Endothelial cell (in vitro differentiated cells): Measurements from ENCODE around the gene PPP1R1A. TPM values are rescaled to one million over a fixed set of nuclear protein-coding genes. Genes with fewer than 3 reads are reported as not detected.

Source experiments
- DNase-seq: peaks from one replicate; pipeline ENCODE4 v3.0.0; 2021; ENCODE audit warnings: low spot score
- H3K27ac Mint-ChIP-seq: one replicate; pipeline ENCODE4 v1.8.0; 2021; ENCODE audit warnings: mixed read lengths, inconsistent platforms; ENCODE audit not compliant: unreplicated experiment
- H3K27me3 Mint-ChIP-seq: one replicate; pipeline ENCODE4 v1.8.0; 2021; ENCODE audit warnings: mild to moderate bottlenecking, moderate library complexity, mixed read lengths, inconsistent platforms; ENCODE audit not compliant: unreplicated experiment
- H3K36me3 Mint-ChIP-seq: one replicate; pipeline ENCODE4 v1.8.0; 2021; ENCODE audit warnings: mild to moderate bottlenecking, low read depth, mixed read lengths, inconsistent platforms; ENCODE audit not compliant: unreplicated experiment
- H3K4me1 Mint-ChIP-seq: one replicate; pipeline ENCODE4 v1.8.0; 2021; ENCODE audit warnings: mild to moderate bottlenecking, mixed read lengths, inconsistent platforms; ENCODE audit not compliant: unreplicated experiment
- H3K4me3 Mint-ChIP-seq: one replicate; pipeline ENCODE4 v1.8.0; 2021; ENCODE audit warnings: mild to moderate bottlenecking, mixed read lengths, inconsistent platforms; ENCODE audit not compliant: unreplicated experiment
- H3K9me3 Mint-ChIP-seq: one replicate; pipeline ENCODE4 v1.8.0; 2021; ENCODE audit warnings: mixed read lengths, inconsistent platforms; ENCODE audit not compliant: unreplicated experiment
- total RNA-seq: library from RNA; stranded (reverse); fragmentation: NEBNext Ultra II Directional; extraction: Animal tissue kit (Norgen Biotek cat#: 25700); gene quantifications from one replicate; pipeline ENCODE4 v1.2.1, GENCODE V29; 2021; ENCODE audit not compliant: unreplicated experiment
- TF ChIP-seq, protein P1 (sequence below): fragments of 200-600 bp; sonication (generic); IDR thresholded peaks from one replicate; pipeline ENCODE4 v1.5.0; 2021; ENCODE audit warnings: antibody characterized with exemption; ENCODE audit not compliant: unreplicated experiment

PPP1R1A gene
- total RNA-seq, 1 donor from 2014 or later, result 1.3 TPM

DNA sequence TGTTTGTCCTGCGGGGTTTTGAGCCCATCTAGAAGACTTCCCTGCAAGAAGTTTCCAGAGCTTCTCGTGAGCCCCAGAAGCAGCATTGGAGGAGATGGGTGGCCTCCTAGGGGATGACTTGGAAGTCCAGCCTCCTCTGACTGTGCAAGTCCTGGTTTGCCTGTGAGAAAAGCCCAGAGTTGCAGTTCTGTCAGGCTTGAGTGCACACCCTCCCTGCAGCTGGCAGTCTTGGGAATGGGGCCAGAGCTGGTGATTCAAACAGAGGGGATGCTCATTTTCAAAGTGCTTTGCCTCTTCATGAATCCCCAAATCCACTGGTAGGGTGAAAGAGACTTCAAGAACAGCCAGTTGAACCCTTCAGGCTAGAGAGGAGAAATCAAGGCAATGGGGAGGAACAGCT, 3.9 kb upstream of the PPP1R1A start:
- TF ChIP-seq, protein P1, sequence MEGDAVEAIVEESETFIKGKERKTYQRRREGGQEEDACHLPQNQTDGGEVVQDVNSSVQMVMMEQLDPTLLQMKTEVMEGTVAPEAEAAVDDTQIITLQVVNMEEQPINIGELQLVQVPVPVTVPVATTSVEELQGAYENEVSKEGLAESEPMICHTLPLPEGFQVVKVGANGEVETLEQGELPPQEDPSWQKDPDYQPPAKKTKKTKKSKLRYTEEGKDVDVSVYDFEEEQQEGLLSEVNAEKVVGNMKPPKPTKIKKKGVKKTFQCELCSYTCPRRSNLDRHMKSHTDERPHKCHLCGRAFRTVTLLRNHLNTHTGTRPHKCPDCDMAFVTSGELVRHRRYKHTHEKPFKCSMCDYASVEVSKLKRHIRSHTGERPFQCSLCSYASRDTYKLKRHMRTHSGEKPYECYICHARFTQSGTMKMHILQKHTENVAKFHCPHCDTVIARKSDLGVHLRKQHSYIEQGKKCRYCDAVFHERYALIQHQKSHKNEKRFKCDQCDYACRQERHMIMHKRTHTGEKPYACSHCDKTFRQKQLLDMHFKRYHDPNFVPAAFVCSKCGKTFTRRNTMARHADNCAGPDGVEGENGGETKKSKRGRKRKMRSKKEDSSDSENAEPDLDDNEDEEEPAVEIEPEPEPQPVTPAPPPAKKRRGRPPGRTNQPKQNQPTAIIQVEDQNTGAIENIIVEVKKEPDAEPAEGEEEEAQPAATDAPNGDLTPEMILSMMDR, result no peak
- peaks cover 3% of the 10 kb centered on the region for H3K4me1 Mint-ChIP-seq
- no peaks in the 10 kb centered on the region for H3K9me3 Mint-ChIP-seq

DNA sequence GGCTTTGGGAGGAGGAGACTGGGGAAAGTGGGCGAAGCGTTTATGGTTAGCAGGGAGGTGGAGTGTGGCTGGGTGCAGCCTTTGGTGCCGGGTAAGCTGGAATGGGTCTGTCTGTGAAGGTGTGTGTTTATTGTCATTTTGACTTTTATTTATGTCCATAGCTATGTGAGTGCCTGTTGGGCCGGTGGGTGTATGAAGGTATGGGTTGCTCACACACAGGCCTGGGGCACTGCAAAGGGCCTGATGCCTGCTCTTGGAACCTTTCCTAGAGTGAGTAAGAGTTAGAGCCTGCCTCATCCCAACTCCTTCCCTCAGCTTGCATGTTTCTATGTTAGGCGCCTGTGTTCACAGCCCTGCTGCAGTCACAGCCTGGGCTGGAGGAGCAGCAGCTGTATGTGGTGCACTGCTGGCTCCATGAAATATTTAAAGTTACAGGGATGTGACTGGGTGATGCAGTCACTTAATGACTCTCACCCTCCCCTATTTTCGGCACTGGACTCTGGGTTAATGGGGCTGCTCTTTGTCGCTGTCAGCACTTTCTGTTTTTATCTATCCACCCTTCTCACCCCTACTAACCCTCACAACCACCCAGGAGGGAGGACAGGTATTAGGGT, 2.6 kb upstream of the PPP1R1A start:
- H3K36me3 Mint-ChIP-seq, result no peaks in the 10 kb centered on the region
- H3K4me3 Mint-ChIP-seq, result no peak overlapping the region
- peaks cover 11% of the 10 kb centered on the region for H3K4me1 Mint-ChIP-seq
- H3K27me3 Mint-ChIP-seq, result peaks cover 23% of the 10 kb centered on the region
- H3K27ac Mint-ChIP-seq, result no peak overlapping the region
- TF ChIP-seq, protein P1, result no peak
- DNase-seq, result no peak
- no peaks in the 10 kb centered on the region for H3K9me3 Mint-ChIP-seq

More for the DNA sequence above, 3.9 kb upstream of the PPP1R1A start:
- Mint-ChIP-seq H3K27ac (no peak overlapping the region), H3K27me3 (peaks cover 14% of the 10 kb centered on the region), H3K4me3 (no peak overlapping the region), H3K36me3 (no peaks in the 10 kb centered on the region)
- DNase-seq, result no peak

DNA sequence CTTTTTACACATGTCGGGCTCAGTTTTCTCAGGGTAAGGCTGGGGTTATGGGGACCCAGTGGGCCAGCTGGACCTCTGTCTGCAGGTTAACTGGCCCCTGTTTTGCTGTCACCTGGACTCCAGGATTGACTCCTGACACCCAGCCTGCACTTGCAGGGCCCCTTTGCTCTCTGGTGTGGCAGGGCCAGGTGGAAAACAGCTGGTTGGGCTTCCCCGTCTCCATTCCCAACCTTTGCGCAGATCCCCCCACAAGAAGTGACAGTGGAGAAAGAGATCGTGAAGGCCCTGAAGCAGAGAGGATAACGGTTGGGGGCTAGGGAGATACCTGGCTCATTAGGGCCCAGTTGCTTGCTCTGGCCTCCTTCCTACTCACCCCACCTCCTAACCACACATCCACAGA, 1.5 kb upstream of the PPP1R1A start:
- Mint-ChIP-seq H3K27me3 (peaks cover 27% of the 10 kb centered on the region), H3K4me3 (peak overlapping the region; percentile 86), H3K27ac (no peak overlapping the region)

DNA sequence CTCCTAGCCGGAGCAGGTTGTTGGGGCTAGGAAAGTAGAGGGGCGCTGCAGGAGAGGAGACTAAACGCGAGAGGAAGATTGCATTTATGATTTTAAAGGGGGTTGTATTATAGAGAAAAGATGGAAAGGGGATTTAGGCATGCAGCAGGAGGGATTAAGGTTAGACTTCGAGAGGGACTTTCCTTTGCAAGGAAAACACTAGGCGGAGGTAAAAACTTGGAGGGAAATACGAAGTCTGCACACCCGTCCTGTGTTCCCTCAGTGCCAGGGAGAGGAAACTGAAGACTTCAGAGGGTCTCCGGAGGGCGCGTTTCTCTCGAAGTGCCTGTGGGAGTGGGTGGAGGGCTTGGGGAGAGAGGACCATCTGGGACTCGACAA, 420 bp upstream of the PPP1R1A start:
- Mint-ChIP-seq H3K27ac (no peak overlapping the region), H3K9me3 (no peaks in the 10 kb centered on the region), H3K36me3 (no peaks in the 10 kb centered on the region), H3K4me3 (peak overlapping the region; percentile 86), H3K27me3 (peaks cover 26% of the 10 kb centered on the region), H3K4me1 (peaks cover 17% of the 10 kb centered on the region)
- DNase-seq, result no peak
- TF ChIP-seq, protein P1, result no peak

More for the DNA sequence above, 1.5 kb upstream of the PPP1R1A start:
- H3K4me1 Mint-ChIP-seq, result peaks cover 17% of the 10 kb centered on the region
- H3K9me3 Mint-ChIP-seq, result no peaks in the 10 kb centered on the region
- no peak for DNase-seq
- TF ChIP-seq, protein P1, result no peak
- H3K36me3 Mint-ChIP-seq, result no peaks in the 10 kb centered on the region

DNA sequence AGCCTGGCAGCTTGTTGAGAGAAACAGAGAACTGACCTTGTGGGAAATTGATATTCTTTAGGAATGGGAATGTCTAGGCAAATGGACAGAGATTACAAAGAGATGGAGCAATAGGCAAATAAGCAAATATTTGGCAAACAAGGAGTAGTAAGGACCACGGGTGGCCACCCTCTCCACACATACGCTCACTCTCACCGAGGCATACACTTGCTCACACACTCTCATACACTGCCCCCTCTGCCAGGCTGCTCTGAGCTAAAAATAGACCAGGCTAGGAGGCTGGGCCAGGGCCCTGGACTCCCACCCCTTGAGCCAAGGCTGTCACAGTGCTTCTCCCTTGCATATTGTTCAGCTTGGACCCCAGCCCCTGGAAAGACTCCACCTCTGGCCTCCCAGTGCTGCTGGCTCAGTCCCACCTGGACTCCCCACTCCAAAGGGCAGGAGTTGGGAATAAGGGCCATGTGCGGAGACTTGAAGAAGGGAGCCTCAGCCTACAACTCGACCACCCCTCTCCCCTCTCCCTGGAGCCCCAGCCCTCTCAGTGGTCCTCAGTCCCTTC, 1.1 kb downstream of the PPP1R1A start:
- no peaks in the 10 kb centered on the region for H3K9me3 Mint-ChIP-seq
- no peak for DNase-seq
- H3K27ac Mint-ChIP-seq, result no peak overlapping the region
- no peaks in the 10 kb centered on the region for H3K36me3 Mint-ChIP-seq
- TF ChIP-seq, protein P1, result no peak
- peaks cover 17% of the 10 kb centered on the region for H3K4me1 Mint-ChIP-seq
- H3K27me3 Mint-ChIP-seq, result peaks cover 28% of the 10 kb centered on the region
- H3K4me3 Mint-ChIP-seq, result peak overlapping the region; percentile 38
